Measurements from ENCODE around the gene LRRC53. TPM values are rescaled to one million over a fixed set of nuclear protein-coding genes. Genes with fewer than 3 reads are reported as not detected.

The LRRC53 gene
- not detected for total RNA-seq

GRCh38 chr1:74512170-74512915 lies at the start of gene LRRC53:
Gene LRRC53 (minus strand): TSS chr1:74512611. CDS start chr1:74483349, 29,262 bp downstream.

Other genes with a start within 250 kb of the LRRC53 start
- 0.12 TPM for gene ERICH3, start 161.2 kb upstream of the LRRC53 start, total RNA-seq
- 78.2 TPM for gene CRYZ, start 220.4 kb upstream of the LRRC53 start, total RNA-seq
- gene TYW3, start 220.5 kb upstream of the LRRC53 start, total RNA-seq, result 11.4 TPM